Measurements from ENCODE around the gene NR1I2. TPM values are rescaled to one million over a fixed set of nuclear protein-coding genes. Genes with fewer than 3 reads are reported as not detected.

The NR1I2 gene
- total and polyA plus RNA-seq, 2 donors from 2014 or later, result 0.38 to 0.41 TPM

- H3K9ac ChIP-seq (ENCODE audit: low read length in 3 of 3), result no peak overlapping the region
- H3K9me3 ChIP-seq (ENCODE audit: control insufficient read depth in 2 of 3, insufficient read depth in 1 of 3, low read length in 3 of 3), result no peaks in the 10 kb centered on the region
- DNase-seq (no peak), FAIRE-seq (no peak)
- H3K27me3 ChIP-seq (ENCODE audit: control insufficient read depth, insufficient read depth, low read length), result no peaks in the 10 kb centered on the region
- no peak overlapping the region for H3K27ac ChIP-seq (ENCODE audit: low read depth in 2 of 2, low read length in 2 of 2)
- H3K4me3 ChIP-seq (ENCODE audit: low read length in 3 of 3), result no peak overlapping the region
- no peaks in the 10 kb centered on the region for H3K4me1 ChIP-seq (ENCODE audit: control insufficient read depth in 2 of 3, insufficient read depth in 2 of 3, low read depth in 1 of 3, low read length in 3 of 3)
- no peaks in the 10 kb centered on the region for H3K36me3 ChIP-seq (ENCODE audit: control insufficient read depth in 2 of 3, insufficient read depth in 3 of 3, low read length in 3 of 3)
- no peak for TF ChIP-seq CTCF (IDR thresholded peaks at IDR 0.05; ENCODE audit: borderline replicate concordance, extremely low read depth, insufficient read depth)
- intact Hi-C loops (cut with DNase I), result no loop called here
Observed at GRCh38 chr3:119815716-119816115, 33.8 kb downstream of the NR1I2 start.

GRCh38 chr3:119817071-119817470, 35.2 kb downstream of the NR1I2 start:
- DNase-seq (no peak), FAIRE-seq (no peak)
- Histone ChIP-seq H3K4me3 (ENCODE audit: low read length in 3 of 3) (no peak overlapping the region), H3K9me3 (ENCODE audit: control insufficient read depth in 2 of 3, insufficient read depth in 1 of 3, low read length in 3 of 3) (no peaks in the 10 kb centered on the region), H3K27ac (ENCODE audit: low read depth in 2 of 2, low read length in 2 of 2) (no peak overlapping the region), H3K36me3 (ENCODE audit: control insufficient read depth in 2 of 3, insufficient read depth in 3 of 3, low read length in 3 of 3) (no peaks in the 10 kb centered on the region), H3K4me1 (ENCODE audit: control insufficient read depth in 2 of 3, insufficient read depth in 2 of 3, low read depth in 1 of 3, low read length in 3 of 3) (no peaks in the 10 kb centered on the region), H3K27me3 (ENCODE audit: control insufficient read depth, insufficient read depth, low read length) (no peaks in the 10 kb centered on the region), H3K9ac (ENCODE audit: low read length in 3 of 3) (no peak overlapping the region)
- intact Hi-C loops (cut with DNase I), result no loop called here
- no peak for TF ChIP-seq CTCF (IDR thresholded peaks at IDR 0.05; ENCODE audit: borderline replicate concordance, extremely low read depth, insufficient read depth)

- no peak overlapping the region for H3K27ac ChIP-seq (ENCODE audit: low read depth in 2 of 2, low read length in 2 of 2)
- H3K4me3 ChIP-seq (ENCODE audit: low read length in 3 of 3), result no peak overlapping the region
- H3K4me1 ChIP-seq (ENCODE audit: control insufficient read depth in 2 of 3, insufficient read depth in 2 of 3, low read depth in 1 of 3, low read length in 3 of 3), result no peaks in the 10 kb centered on the region
- FAIRE-seq (no peak), DNase-seq (no peak)
- intact Hi-C loops (cut with DNase I), result no loop called here
- H3K9ac ChIP-seq (ENCODE audit: low read length in 3 of 3), result no peak overlapping the region
- H3K36me3 ChIP-seq (ENCODE audit: control insufficient read depth in 2 of 3, insufficient read depth in 3 of 3, low read length in 3 of 3), result no peaks in the 10 kb centered on the region
- H3K27me3 ChIP-seq (ENCODE audit: control insufficient read depth, insufficient read depth, low read length), result no peaks in the 10 kb centered on the region
- H3K9me3 ChIP-seq (ENCODE audit: control insufficient read depth in 2 of 3, insufficient read depth in 1 of 3, low read length in 3 of 3), result no peaks in the 10 kb centered on the region
- no peak for TF ChIP-seq CTCF (IDR thresholded peaks at IDR 0.05; ENCODE audit: borderline replicate concordance, extremely low read depth, insufficient read depth)
Observed at GRCh38 chr3:119817583-119818363, 35.9 kb downstream of the NR1I2 start.
